Measurements from ENCODE around the gene MBOAT1.

- TF ChIP-seq CTCF (IDR thresholded peaks at IDR 0.05): no peak
- TF ChIP-seq POLR2A (IDR thresholded peaks at IDR 0.05): no peak
These were observed 39.3 kb downstream of the MBOAT1 start for GRCh38 chr6:20172842-20173456.
